Measurements from ENCODE around the gene SLC1A1. TPM values are rescaled to one million over a fixed set of nuclear protein-coding genes. Genes with fewer than 3 reads are reported as not detected.
"Not testable (repeated sequence)": the region's sequence is repeated elsewhere in the genome, so short reads cannot be mapped to it uniquely, and the experiment has no call there.

The SLC1A1 gene
- total RNA-seq, 6 donors from 2014 or later, result 16.8 to 62.5 (median 40.6) TPM

DNA sequence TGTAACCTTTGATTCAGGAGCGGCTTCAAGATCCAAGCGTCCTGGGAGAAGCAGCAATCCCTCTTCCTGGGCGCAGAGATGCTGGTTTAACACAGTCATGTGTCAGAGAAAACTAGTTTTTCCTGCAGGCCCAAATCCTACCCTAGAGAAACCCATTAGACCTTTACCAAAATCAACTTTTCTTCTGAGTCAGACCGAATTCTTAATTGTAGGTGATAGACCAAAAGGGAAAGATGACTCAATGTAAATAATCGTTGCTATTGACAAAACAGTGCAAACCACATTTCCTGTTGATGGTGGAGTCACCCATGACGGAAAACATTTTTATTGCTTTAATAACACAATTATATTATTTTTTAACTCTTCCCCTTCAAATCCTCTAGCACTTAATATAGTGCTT is 40.1 kb downstream of the SLC1A1 start:
- Histone ChIP-seq H3K4me3 (no peak overlapping the region), H3K27ac (no peak overlapping the region), H3K36me3 (no peaks in the 10 kb centered on the region), H3K4me1 (no peaks in the 10 kb centered on the region), H3K9me3 (no peaks in the 10 kb centered on the region), H3K27me3 (no peaks in the 10 kb centered on the region)
- 74 to 78% methylated on average over 6 of the region's 6 CpGs for WGBS, 2 donors
- ATAC-seq (ENCODE audit: low FRiP score in 2 of 2), result no peak
- TF ChIP-seq, protein P1, sequence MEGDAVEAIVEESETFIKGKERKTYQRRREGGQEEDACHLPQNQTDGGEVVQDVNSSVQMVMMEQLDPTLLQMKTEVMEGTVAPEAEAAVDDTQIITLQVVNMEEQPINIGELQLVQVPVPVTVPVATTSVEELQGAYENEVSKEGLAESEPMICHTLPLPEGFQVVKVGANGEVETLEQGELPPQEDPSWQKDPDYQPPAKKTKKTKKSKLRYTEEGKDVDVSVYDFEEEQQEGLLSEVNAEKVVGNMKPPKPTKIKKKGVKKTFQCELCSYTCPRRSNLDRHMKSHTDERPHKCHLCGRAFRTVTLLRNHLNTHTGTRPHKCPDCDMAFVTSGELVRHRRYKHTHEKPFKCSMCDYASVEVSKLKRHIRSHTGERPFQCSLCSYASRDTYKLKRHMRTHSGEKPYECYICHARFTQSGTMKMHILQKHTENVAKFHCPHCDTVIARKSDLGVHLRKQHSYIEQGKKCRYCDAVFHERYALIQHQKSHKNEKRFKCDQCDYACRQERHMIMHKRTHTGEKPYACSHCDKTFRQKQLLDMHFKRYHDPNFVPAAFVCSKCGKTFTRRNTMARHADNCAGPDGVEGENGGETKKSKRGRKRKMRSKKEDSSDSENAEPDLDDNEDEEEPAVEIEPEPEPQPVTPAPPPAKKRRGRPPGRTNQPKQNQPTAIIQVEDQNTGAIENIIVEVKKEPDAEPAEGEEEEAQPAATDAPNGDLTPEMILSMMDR (IDR thresholded peaks at IDR 0.05), result no peak
- TF ChIP-seq POLR2AphosphoS5 (IDR thresholded peaks at IDR 0.05) (no peak), POLR2A (IDR thresholded peaks at IDR 0.05) (no peak), EP300 (IDR thresholded peaks at IDR 0.05) (no peak)
- no peak for DNase-seq

DNA sequence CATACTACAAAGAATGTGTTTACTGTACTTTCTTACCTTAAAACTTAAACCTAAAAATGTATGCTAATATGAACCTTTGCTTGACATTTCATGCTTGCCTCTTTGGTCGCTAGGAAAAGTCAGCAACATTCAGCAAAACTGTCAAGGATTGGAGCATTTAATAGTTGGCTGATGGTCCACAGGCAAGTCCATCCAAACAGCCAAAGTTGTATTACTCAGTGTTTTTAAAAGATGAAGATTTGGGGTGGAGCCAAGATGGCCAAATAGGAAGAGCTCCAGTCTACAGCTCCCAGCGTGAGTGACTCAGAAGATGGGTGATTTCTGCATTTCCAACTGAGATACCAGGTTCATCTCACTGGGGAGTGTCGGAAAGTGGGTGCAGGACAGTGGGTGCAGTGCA is 40.6 kb downstream of the SLC1A1 start:
- not testable (repeated sequence) for H3K27me3 ChIP-seq; H3K27ac ChIP-seq; H3K4me3 ChIP-seq; H3K9me3 ChIP-seq; H3K4me1 ChIP-seq; DNase-seq; ATAC-seq (ENCODE audit: low FRiP score in 2 of 2); H3K36me3 ChIP-seq
- 84 to 94% methylated on average over 3 of the region's 3 CpGs for WGBS, 2 donors

DNA sequence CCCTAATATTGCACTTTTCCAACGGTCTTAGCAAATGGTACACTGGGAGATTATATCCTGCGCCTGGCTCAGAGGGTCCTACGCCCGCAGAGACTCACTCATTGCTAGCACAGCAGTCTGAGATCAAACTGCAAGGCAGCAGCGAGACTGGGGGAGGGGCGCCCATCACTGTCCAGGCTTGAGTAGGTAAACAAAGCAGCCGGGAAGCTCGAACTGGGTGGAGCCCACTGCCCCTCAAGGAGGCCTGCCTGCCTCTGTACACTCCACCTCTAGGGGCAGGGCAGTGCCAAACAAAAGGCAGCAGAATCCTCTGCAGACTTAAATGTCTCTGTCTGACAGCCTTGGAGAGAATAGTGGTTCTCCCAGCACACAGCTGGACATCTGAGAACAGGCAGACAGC is 41.1 kb downstream of the SLC1A1 start:
- WGBS, 2 donors, result 77 to 100% methylated on average over 1 to 8 of the region's 8 CpGs
- not testable (repeated sequence) for H3K4me1 ChIP-seq; H3K27me3 ChIP-seq; DNase-seq; ATAC-seq (ENCODE audit: low FRiP score in 2 of 2); H3K4me3 ChIP-seq; H3K9me3 ChIP-seq; H3K27ac ChIP-seq; H3K36me3 ChIP-seq

DNA sequence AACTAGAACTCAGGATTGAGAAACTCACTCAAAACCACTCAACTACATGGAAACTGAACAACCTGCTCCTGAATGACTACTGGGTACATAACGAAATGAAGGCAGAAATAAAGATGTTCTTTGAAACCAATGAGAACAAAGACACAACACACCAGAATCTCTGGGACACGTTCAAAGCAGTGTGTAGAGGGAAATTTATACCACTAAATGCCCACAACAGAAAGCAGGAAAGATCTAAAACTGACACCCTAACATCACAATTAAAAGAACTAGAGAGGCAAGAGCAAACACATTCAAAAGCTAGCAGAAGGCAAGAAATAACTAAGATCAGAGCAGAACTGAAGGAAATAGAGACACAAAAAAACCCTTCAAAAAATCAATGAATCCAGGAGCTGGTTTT is 43.6 kb downstream of the SLC1A1 start:
- H3K4me3 ChIP-seq; H3K27me3 ChIP-seq; ATAC-seq (ENCODE audit: low FRiP score in 2 of 2); H3K36me3 ChIP-seq; H3K27ac ChIP-seq; H3K4me1 ChIP-seq; H3K9me3 ChIP-seq; DNase-seq: not testable (repeated sequence)
- 87 to 100% methylated on average over 2 of the region's 2 CpGs for WGBS, 2 donors

DNA sequence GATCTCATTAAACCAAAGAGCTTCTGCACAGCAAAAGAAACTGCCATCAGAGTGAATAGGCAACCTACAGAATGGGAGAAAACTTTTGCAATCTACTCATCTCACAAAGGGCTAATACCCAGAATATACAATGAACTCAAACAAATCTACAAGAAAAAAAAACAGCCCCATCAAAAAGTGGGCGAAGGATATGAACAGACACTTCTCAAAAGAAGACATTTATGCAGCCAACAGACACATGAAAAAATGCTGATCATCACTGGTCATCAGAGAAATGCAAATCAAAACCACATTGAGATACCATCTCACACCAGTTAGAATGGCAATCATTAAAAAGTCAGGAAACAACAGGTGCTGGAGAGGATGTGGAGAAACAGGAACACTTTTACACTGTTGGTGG is 45.9 kb downstream of the SLC1A1 start:
- not testable (repeated sequence) for H3K27ac ChIP-seq; ATAC-seq (ENCODE audit: low FRiP score in 2 of 2); H3K4me3 ChIP-seq; H3K27me3 ChIP-seq; H3K9me3 ChIP-seq; H3K4me1 ChIP-seq; DNase-seq
- peaks cover 0 to 10% (median 3%) of the 10 kb centered on the region in 4 donors for H3K36me3 ChIP-seq
- WGBS, 2 donors, result 92 to 100% methylated on average over 1 of the region's 1 CpG

DNA sequence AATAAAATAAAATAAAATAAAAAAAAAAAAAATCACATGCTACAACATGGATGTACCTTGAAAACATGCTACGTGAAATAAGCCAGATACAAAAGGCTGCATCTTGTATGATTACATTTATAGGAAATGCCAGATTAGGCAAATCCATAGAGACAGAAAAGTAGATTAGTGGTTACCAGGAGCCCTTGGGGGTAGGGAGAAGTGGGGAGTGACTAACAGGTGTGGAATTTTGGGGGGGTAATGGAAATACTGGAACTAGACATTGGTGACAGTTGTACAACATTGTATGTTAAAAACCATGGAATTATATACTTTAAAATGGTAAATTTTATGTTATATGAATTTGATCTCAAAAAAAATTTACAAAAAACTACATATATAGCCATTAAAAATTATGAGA is 47.3 kb downstream of the SLC1A1 start:
- WGBS, 2 donors, result 92 to 100% methylated on average over 1 of the region's 1 CpG

DNA sequence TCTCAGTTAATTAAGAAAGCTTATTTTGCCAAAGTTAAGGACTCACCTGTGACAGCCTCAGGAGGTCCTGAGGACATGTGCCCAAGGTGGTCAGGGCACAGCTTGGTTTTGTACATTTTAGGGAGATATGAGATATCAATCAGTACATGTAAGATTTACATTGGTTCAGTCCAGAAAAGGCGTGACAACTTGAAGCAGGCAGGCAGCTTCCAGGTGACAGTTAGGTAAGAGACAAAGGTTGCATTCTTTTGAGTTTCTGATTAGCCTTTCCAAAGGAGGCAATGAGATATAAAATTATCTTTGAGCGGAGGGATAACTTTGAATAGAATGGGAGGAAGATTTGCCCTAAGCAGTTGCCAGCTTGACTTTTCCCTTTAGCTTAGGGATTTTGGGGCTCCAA is 47.8 kb downstream of the SLC1A1 start:
- TF ChIP-seq POLR2A (IDR thresholded peaks at IDR 0.05) (no peak), EP300 (IDR thresholded peaks at IDR 0.05) (no peak), POLR2AphosphoS5 (IDR thresholded peaks at IDR 0.05) (no peak)
- TF ChIP-seq, protein P1 (IDR thresholded peaks at IDR 0.05), result no peak
- WGBS, 2 donors, result 93 to 95% methylated on average over 2 of the region's 2 CpGs
- H3K9me3 ChIP-seq, result peaks cover 0 to 9% (median 5%) of the 10 kb centered on the region in 4 donors
- H3K4me3 ChIP-seq, result no peak overlapping the region
- H3K36me3 ChIP-seq, result peaks cover 0 to 10% (median 3%) of the 10 kb centered on the region in 4 donors
- no peaks in the 10 kb centered on the region for H3K27me3 ChIP-seq
- DNase-seq (no peak), ATAC-seq (ENCODE audit: low FRiP score in 2 of 2) (no peak)
- no peaks in the 10 kb centered on the region for H3K4me1 ChIP-seq
- no peak overlapping the region for H3K27ac ChIP-seq

More for the DNA sequence above, 47.3 kb downstream of the SLC1A1 start:
- H3K27me3 ChIP-seq, result no peaks in the 10 kb centered on the region
- H3K4me1 ChIP-seq, result no peaks in the 10 kb centered on the region
- peaks cover 0 to 10% (median 3%) of the 10 kb centered on the region in 4 donors for H3K36me3 ChIP-seq
- no peak for TF ChIP-seq EP300 (IDR thresholded peaks at IDR 0.05)
- TF ChIP-seq POLR2AphosphoS5 (IDR thresholded peaks at IDR 0.05), result no peak
- TF ChIP-seq, protein P1 (IDR thresholded peaks at IDR 0.05), result no peak
- TF ChIP-seq POLR2A (IDR thresholded peaks at IDR 0.05), result no peak
- H3K27ac ChIP-seq, result no peak overlapping the region
- DNase-seq (no peak), ATAC-seq (ENCODE audit: low FRiP score in 2 of 2) (no peak)
- peaks cover 0 to 9% (median 5%) of the 10 kb centered on the region in 4 donors for H3K9me3 ChIP-seq
- H3K4me3 ChIP-seq, result no peak overlapping the region

Data from upper lobe of left lung (tissue), 6 donors.